Body of pancreas (tissue), 4 donors: ENCODE results near the gene PLA2G2C. TPM values are rescaled to one million over a fixed set of nuclear protein-coding genes. Genes with fewer than 3 reads are reported as not detected.
A peak's percentile ranks its signal among the peaks of the same experiment; 100 is the strongest.

Experiments
- ATAC-seq: fragments of 150-250 bp; one replicate; pipeline ENCODE4 v1.9.1; 2016
- DNase-seq, 4 donors: peaks; one replicate each; pipeline ENCODE4 v3.0.0-alpha.2; 2019
- H3K27ac ChIP-seq, 4 donors: fragments of 200-600 bp; sonication (generic); 1 replicate in 3 of 4; 2 replicates in 1 of 4; pipeline versions ENCODE4 v1.5.1 to v1.6.1; 2016 to 2019; ENCODE audit warnings: mild to moderate bottlenecking in 1 of 4, mixed read lengths in 1 of 4, moderate library complexity in 1 of 4
- H3K27me3 ChIP-seq, 2 donors: fragments of 200-600 bp; sonication (generic); one replicate each; pipeline ENCODE4 v1.6.0; 2016; ENCODE audit warnings: mild to moderate bottlenecking in 1 of 2
- H3K36me3 ChIP-seq, 2 donors: fragments of 200-600 bp; sonication (generic); replicated peaks in 1 of 2; 2 replicates each; pipeline ENCODE4 v1.5.1; 2016; ENCODE audit warnings: low read depth in 2 of 2; ENCODE audit not compliant: insufficient read depth in 1 of 2
- H3K4me1 ChIP-seq: fragments of 200-600 bp; sonication (generic); one replicate; pipeline ENCODE4 v1.6.0; 2016
- H3K4me3 ChIP-seq, 2 donors: fragments of 200-600 bp; sonication (generic); 1 replicate in 1 of 2; 2 replicates in 1 of 2; pipeline ENCODE4 v1.5.1; 2016 to 2019
- H3K9me3 ChIP-seq, 3 donors: fragments of 200-600 bp; sonication (generic); 1 replicate in 2 of 3; 2 replicates in 1 of 3; pipeline ENCODE4 v1.5.1; 2016
- CTCF ChIP-seq, 7 experiments: fragments of 450-650 bp in 4 of 7; fragments of 200-600 bp in 3 of 7; sonication (generic) in 3 of 7; IDR thresholded peaks; one replicate each; pipeline ENCODE4 v1.5.1; 2016 to 2019; ENCODE audit warnings: antibody characterized with exemption in 7 of 7
- POLR2A ChIP-seq, 3 donors: fragments of 450-650 bp; IDR thresholded peaks; one replicate each; pipeline ENCODE4 v1.6.1; 2016; ENCODE audit warnings: antibody characterized with exemption in 3 of 3, mild to moderate bottlenecking in 2 of 3
- WGBS, 2 donors: methylation state at CpG; one replicate each; pipeline ENCODE4 v1.1.5; 2017; 5-methylcytosine and 5-hydroxymethylcytosine counted together
- intact Hi-C: fragments of 100-400 bp; cut with DNase I; formaldehyde crosslinking; loops from one replicate; pipeline ENCODE4 v1.15.1; 2023
- total RNA-seq, 2 donors: library from RNA; depleted of rRNA; stranded (reverse); fragments of >200 nt; gene quantifications; one replicate each; pipeline ENCODE4 v1.1.0, GENCODE V29; 2016

The PLA2G2C gene
- total RNA-seq, 2 donors from 2014 or later = not detected

DNA sequence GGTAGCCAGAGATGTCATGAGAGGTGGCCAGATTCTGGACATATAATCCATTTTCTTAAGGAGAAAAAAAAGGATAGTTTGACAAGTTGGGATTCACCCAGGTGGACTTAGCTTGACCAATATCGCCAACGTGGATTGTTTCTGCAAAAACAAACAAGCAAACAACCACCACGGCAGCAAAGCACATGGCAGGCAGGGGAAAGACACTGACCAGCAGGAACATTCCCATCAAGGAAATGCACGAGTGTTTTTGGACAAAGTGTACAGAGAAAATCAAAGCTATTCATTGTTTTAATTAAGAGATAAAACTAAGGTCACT, 9.1 kb upstream of the PLA2G2C start:
- no peak overlapping the region for H3K27ac ChIP-seq
- DNase-seq = no peak
- H3K9me3 ChIP-seq = no peaks in the 10 kb centered on the region
- no peaks in the 10 kb centered on the region for H3K36me3 ChIP-seq
- intact Hi-C loops = no loop called here
- H3K27me3 ChIP-seq = no peaks in the 10 kb centered on the region
- no peaks in the 10 kb centered on the region for H3K4me1 ChIP-seq
- no peak overlapping the region for H3K4me3 ChIP-seq
- ATAC-seq = no peak
- WGBS, 2 donors = 41 to 47% methylated on average over 4 of the region's 4 CpGs
- TF ChIP-seq POLR2A (IDR thresholded peaks at IDR 0.05) (no peak), CTCF (IDR thresholded peaks at IDR 0.05) (no peak)

- H3K4me1 ChIP-seq = no peaks in the 10 kb centered on the region
- intact Hi-C loops = no loop called here
These were observed 8.6 kb upstream of the PLA2G2C start for GRCh38 chr1:20194757-20195461.

DNA sequence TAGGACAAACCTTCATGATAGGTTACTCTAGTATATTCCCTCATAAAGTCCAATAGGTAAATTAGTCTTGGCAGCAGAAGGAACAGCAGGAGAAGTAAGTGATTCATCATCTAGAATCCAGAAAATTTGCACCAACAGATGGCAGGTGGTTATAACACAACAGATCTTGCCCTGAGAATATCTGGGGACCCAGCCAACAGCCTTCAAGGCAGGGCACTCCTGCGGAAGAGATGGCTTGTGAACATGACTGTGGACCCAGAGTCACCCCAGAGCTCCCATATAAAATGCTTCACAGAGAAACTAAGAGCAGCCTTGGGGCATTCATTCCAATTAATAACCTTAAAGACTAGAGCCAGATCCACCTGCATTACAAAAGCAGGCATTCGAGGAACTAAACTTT, 7.9 kb upstream of the PLA2G2C start:
- TF ChIP-seq POLR2A (IDR thresholded peaks at IDR 0.05) (no peak), CTCF (IDR thresholded peaks at IDR 0.05) (no peak)
- ATAC-seq = no peak
- intact Hi-C loops = no loop called here

More at GRCh38 chr1:20194757-20195461, 8.6 kb upstream of the PLA2G2C start:
- TF ChIP-seq POLR2A (IDR thresholded peaks at IDR 0.05) (no peak), CTCF (IDR thresholded peaks at IDR 0.05) (peak; percentile 70 to 82 (median 79))
- Histone ChIP-seq H3K36me3 (no peaks in the 10 kb centered on the region), H3K27me3 (no peaks in the 10 kb centered on the region), H3K4me3 (no peak overlapping the region), H3K9me3 (no peaks in the 10 kb centered on the region), H3K27ac (no peak overlapping the region)
- DNase-seq = peak; percentile 68 to 78 (median 72)
- 28 to 34% methylated on average over 15 of the region's 15 CpGs for WGBS, 2 donors
- peak; percentile 73 for ATAC-seq

GRCh38 chr1:20192871-20193411, 6.6 kb upstream of the PLA2G2C start:
- Histone ChIP-seq H3K27me3 (no peaks in the 10 kb centered on the region), H3K36me3 (no peaks in the 10 kb centered on the region), H3K9me3 (no peaks in the 10 kb centered on the region), H3K4me1 (no peaks in the 10 kb centered on the region), H3K4me3 (no peak overlapping the region), H3K27ac (no peak overlapping the region)
- intact Hi-C loops = no loop called here
- ATAC-seq (no peak), DNase-seq (no peak)
- 67 to 79% methylated on average over 1 of the region's 1 CpG for WGBS, 2 donors
- no peak for TF ChIP-seq CTCF (IDR thresholded peaks at IDR 0.05)
- TF ChIP-seq POLR2A (IDR thresholded peaks at IDR 0.05) = no peak

More for the DNA sequence above, 7.9 kb upstream of the PLA2G2C start:
- no peak for DNase-seq
- no peak overlapping the region for H3K4me3 ChIP-seq
- WGBS, 2 donors = 65 to 80% methylated on average over 2 of the region's 2 CpGs
- H3K27ac ChIP-seq = no peak overlapping the region
- H3K27me3 ChIP-seq = no peaks in the 10 kb centered on the region
- no peaks in the 10 kb centered on the region for H3K9me3 ChIP-seq
- H3K4me1 ChIP-seq = no peaks in the 10 kb centered on the region
- H3K36me3 ChIP-seq = no peaks in the 10 kb centered on the region

DNA sequence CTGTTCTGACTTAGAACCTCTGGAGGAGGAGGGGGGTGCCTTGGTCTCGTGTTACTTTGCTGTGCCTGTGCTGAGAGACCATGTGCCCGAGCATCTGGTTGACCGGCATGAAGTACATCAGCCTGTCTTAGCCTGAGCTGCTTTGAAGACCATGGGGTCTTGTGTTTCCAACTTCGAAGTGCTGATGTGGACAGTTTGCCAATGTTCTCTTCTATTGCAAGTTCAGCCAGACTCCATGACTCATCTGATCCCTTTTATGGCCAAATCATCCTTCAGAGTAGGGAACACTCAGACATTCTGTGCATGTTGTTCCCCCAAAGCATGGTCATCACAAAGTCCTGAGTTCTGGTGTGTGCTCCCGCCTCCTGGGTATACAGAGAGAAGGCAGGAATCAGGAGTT, 6.0 kb upstream of the PLA2G2C start:
- H3K4me1 ChIP-seq = no peaks in the 10 kb centered on the region
- no peaks in the 10 kb centered on the region for H3K27me3 ChIP-seq
- H3K27ac ChIP-seq = no peak overlapping the region
- H3K36me3 ChIP-seq = no peaks in the 10 kb centered on the region
- TF ChIP-seq CTCF (IDR thresholded peaks at IDR 0.05) (no peak), POLR2A (IDR thresholded peaks at IDR 0.05) (no peak)
- intact Hi-C loops = no loop called here
- WGBS, 2 donors = 53 to 54% methylated on average over 5 of the region's 5 CpGs
- no peak overlapping the region for H3K4me3 ChIP-seq
- DNase-seq = peak in 1 of 4 donors; percentile 8
- H3K9me3 ChIP-seq = no peaks in the 10 kb centered on the region
- no peak for ATAC-seq
